Transverse colon (tissue), 4 donors: Measurements from ENCODE around the gene PARP1.

Source experiments
- EP300 ChIP-seq: sonication (generic); formaldehyde crosslinking; IDR thresholded peaks from one replicate; pipeline ENCODE4 v1.6.1; 2017; ENCODE audit warnings: antibody characterized with exemption, low read depth
- POLR2A ChIP-seq: fragments of 450-650 bp; IDR thresholded peaks from one replicate; pipeline ENCODE4 v1.6.1; 2016; ENCODE audit warnings: antibody characterized with exemption, mild to moderate bottlenecking, moderate library complexity
- POLR2AphosphoS5 ChIP-seq, 3 donors: sonication (generic); formaldehyde crosslinking; IDR thresholded peaks; one replicate each; pipeline ENCODE4 v1.6.1; 2016; ENCODE audit warnings: antibody characterized with exemption in 3 of 3
- TF ChIP-seq, protein P1 (sequence below), 5 experiments: fragments of 200-600 bp in 3 of 5; fragments of 450-650 bp in 2 of 5; sonication (generic) in 3 of 5; IDR thresholded peaks; 1 replicate in 2 of 5; 2 replicates in 3 of 5; pipeline ENCODE4 v1.5.1; 2016 to 2017; ENCODE audit warnings: antibody characterized with exemption in 5 of 5, inconsistent platforms in 3 of 5, mild to moderate bottlenecking in 2 of 5, moderate library complexity in 1 of 5

GRCh38 chr1:226428791-226429461 is 21.0 kb upstream of the PARP1 start:
- no peak for TF ChIP-seq POLR2A
- TF ChIP-seq, protein P1, sequence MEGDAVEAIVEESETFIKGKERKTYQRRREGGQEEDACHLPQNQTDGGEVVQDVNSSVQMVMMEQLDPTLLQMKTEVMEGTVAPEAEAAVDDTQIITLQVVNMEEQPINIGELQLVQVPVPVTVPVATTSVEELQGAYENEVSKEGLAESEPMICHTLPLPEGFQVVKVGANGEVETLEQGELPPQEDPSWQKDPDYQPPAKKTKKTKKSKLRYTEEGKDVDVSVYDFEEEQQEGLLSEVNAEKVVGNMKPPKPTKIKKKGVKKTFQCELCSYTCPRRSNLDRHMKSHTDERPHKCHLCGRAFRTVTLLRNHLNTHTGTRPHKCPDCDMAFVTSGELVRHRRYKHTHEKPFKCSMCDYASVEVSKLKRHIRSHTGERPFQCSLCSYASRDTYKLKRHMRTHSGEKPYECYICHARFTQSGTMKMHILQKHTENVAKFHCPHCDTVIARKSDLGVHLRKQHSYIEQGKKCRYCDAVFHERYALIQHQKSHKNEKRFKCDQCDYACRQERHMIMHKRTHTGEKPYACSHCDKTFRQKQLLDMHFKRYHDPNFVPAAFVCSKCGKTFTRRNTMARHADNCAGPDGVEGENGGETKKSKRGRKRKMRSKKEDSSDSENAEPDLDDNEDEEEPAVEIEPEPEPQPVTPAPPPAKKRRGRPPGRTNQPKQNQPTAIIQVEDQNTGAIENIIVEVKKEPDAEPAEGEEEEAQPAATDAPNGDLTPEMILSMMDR (IDR thresholded peaks at IDR 0.05): no peak
- no peak for TF ChIP-seq EP300
- TF ChIP-seq POLR2AphosphoS5 (IDR thresholded peaks at IDR 0.05): no peak
